Measurements from ENCODE around the gene CXXC5.

Gene CXXC5

DNA sequence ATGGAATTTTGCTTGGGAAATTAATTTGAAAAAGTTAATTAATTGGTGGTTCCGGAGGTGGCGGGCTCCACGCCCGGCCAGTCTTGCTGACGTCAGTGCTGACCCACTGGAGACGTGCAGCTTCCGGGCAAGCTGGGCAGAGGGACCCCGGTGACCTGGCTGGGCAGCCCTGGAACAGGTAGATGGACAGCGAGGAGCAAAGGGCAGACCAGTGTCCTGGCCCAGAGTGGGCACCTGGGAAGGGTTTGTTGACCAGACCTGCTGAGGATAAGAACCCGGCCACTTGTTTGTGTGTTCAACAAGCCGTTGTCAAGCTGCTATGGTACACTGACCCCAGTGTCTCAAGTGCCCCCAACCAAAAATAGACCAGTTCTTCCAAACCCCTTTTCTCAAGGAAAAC lies 17.5 kb downstream of the CXXC5 start:
- H3K36me3 Mint-ChIP-seq (ENCODE audit: insufficient read depth), result peaks cover 6% of the 10 kb centered on the region
- no peaks in the 10 kb centered on the region for H3K9me3 Mint-ChIP-seq
- peaks cover 49% of the 10 kb centered on the region for H3K4me1 Mint-ChIP-seq
- no peaks in the 10 kb centered on the region for H3K27me3 Mint-ChIP-seq
- ATAC-seq (replicated peaks; ENCODE audit: extremely low read depth, poor library complexity, severe bottlenecking), result no peak
- no peak overlapping the region for H3K4me3 Mint-ChIP-seq
- no peak for DNase-seq (ENCODE audit: low spot score in 2 of 2)
- H3K27ac Mint-ChIP-seq (ENCODE audit: low read depth), result no peak overlapping the region

GRCh38 chr5:139666551-139666950 lies 18.4 kb downstream of the CXXC5 start:
- peak overlapping the region; percentile 52 for H3K4me3 Mint-ChIP-seq
- DNase-seq (ENCODE audit: low spot score in 2 of 2) (no peak), ATAC-seq (replicated peaks; ENCODE audit: extremely low read depth, poor library complexity, severe bottlenecking) (no peak)
- H3K9me3 Mint-ChIP-seq, result no peaks in the 10 kb centered on the region
- H3K36me3 Mint-ChIP-seq (ENCODE audit: insufficient read depth), result peaks cover 7% of the 10 kb centered on the region
- no peaks in the 10 kb centered on the region for H3K27me3 Mint-ChIP-seq
- H3K4me1 Mint-ChIP-seq, result peaks cover 50% of the 10 kb centered on the region
- H3K27ac Mint-ChIP-seq (ENCODE audit: low read depth), result peak overlapping the region; percentile 57

DNA sequence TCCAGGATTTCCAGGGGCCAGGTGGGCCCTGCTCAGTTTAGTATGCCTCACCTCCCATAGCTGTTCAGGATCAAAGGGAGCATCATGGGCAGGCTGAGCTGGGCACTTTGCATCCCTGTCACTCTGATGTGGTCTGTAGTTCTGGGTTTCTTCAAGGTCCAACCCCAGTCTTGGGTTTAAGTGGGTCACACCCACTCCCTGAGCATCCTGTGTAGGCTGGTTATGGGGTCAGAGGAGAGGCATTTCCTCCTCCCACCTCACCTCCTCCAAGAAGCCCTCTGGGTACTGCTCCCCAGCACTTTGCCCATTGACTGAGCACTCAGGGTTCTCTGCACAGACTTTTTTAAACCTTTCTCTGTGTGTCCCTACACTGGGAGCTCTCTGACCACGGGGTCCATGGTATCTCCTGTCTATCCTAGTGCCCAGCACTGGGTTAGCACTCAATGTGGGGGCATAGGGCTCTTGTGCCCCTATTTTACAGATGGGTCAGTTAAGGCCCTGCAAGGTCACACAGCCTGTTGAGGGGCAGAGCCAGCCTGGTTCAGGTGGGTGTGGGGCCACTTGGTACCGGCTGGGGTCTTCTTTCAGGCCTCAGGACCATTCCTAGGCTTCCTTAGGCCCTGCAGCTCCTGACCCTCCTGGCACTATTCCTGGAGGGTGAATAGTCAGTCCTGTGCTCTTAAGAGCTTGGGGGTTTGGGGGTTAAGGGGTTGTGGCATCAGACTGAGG lies 19.0 kb downstream of the CXXC5 start:
- DNase-seq (ENCODE audit: low spot score in 2 of 2) (no peak), ATAC-seq (replicated peaks; ENCODE audit: extremely low read depth, poor library complexity, severe bottlenecking) (no peak)
- Mint-ChIP-seq H3K4me1 (peaks cover 52% of the 10 kb centered on the region), H3K4me3 (peak overlapping the region; percentile 80), H3K36me3 (ENCODE audit: insufficient read depth) (peaks cover 7% of the 10 kb centered on the region), H3K27me3 (no peaks in the 10 kb centered on the region), H3K27ac (ENCODE audit: low read depth) (peak overlapping the region; percentile 63), H3K9me3 (no peaks in the 10 kb centered on the region)

DNA sequence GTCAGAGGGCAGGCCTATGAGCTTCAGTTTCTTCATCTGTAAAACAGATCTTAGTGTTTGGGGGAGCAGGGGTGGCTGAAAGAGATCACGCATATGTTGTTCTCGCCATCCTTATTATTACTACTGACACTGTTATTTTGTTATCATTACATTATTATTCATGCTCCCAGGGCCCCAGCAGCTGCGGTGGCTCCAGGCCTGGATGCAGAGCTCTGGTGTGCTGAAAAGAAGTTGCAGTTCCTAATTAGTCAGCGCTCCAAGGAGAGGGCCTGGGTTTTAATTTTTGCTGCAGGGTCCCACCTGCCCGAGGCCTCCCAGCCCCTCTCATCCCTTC lies 19.5 kb downstream of the CXXC5 start:
- H3K27ac Mint-ChIP-seq (ENCODE audit: low read depth), result peak overlapping the region; percentile 63
- no peak for DNase-seq (ENCODE audit: low spot score in 2 of 2)
- no peak for ATAC-seq (replicated peaks; ENCODE audit: extremely low read depth, poor library complexity, severe bottlenecking)
- H3K4me3 Mint-ChIP-seq, result peak overlapping the region; percentile 80
- H3K27me3 Mint-ChIP-seq, result no peaks in the 10 kb centered on the region
- peaks cover 53% of the 10 kb centered on the region for H3K4me1 Mint-ChIP-seq
- H3K9me3 Mint-ChIP-seq, result no peaks in the 10 kb centered on the region
- peaks cover 7% of the 10 kb centered on the region for H3K36me3 Mint-ChIP-seq (ENCODE audit: insufficient read depth)

DNA sequence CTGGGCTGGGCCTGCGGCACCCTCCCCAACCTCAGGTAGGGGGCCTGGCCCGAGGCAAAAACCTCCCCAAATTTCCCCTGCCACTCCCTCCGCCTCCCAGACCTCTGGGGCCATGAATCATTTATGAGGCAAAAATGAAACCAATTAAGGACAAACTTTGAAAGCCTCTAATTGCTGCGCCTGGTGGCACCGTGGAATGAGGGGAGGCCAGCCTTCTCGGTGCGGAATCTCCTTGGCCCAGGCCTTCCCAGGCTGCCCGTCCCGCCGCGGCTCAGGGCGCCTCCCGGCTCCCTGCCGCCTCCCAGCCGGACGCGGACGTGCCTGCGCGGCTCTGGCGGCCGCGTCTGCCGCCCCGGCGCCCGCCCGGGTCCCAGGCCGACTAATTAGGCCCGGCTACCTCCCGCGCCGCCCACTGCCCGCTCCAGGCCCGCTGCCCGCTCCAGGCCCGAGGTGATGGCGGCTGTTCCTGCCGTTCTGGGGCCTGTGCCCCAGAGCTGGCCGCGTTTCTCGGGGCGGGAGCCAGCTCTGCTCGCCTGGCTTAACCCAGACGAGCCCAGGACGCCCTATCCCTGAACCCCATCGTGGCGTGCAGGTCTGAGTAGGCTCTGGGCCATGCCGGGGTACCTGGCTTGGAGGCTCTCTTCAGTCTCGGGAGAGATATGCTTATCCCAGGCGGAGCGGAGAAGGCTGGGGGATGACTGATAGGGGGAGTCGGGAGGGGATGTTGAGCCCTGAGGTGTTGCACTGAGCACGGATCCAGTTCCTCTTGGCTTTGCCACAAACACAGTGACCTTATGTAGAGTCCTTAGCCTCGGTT lies 20.1 kb downstream of the CXXC5 start:
- peak overlapping the region; percentile 63 for H3K27ac Mint-ChIP-seq (ENCODE audit: low read depth)
- H3K9me3 Mint-ChIP-seq, result no peaks in the 10 kb centered on the region
- peak overlapping the region; percentile 80 for H3K4me3 Mint-ChIP-seq
- peaks cover 7% of the 10 kb centered on the region for H3K36me3 Mint-ChIP-seq (ENCODE audit: insufficient read depth)
- ATAC-seq (replicated peaks; ENCODE audit: extremely low read depth, poor library complexity, severe bottlenecking), result peak; percentile 24
- H3K27me3 Mint-ChIP-seq, result no peaks in the 10 kb centered on the region
- no peak for DNase-seq (ENCODE audit: low spot score in 2 of 2)
- H3K4me1 Mint-ChIP-seq, result peaks cover 49% of the 10 kb centered on the region

- Mint-ChIP-seq H3K27ac (ENCODE audit: low read depth) (peak overlapping the region; percentile 63), H3K4me3 (peak overlapping the region; percentile 80), H3K9me3 (no peaks in the 10 kb centered on the region), H3K4me1 (peaks cover 49% of the 10 kb centered on the region), H3K36me3 (ENCODE audit: insufficient read depth) (peaks cover 8% of the 10 kb centered on the region), H3K27me3 (no peaks in the 10 kb centered on the region)
- no peak for ATAC-seq (replicated peaks; ENCODE audit: extremely low read depth, poor library complexity, severe bottlenecking)
- DNase-seq (ENCODE audit: low spot score in 2 of 2), result no peak
Measured at GRCh38 chr5:139668924-139669661, 20.9 kb downstream of the CXXC5 start.

GRCh38 chr5:139669662-139670368 lies 21.7 kb downstream of the CXXC5 start:
- DNase-seq (ENCODE audit: low spot score in 2 of 2), result no peak
- H3K27me3 Mint-ChIP-seq, result no peaks in the 10 kb centered on the region
- no peaks in the 10 kb centered on the region for H3K9me3 Mint-ChIP-seq
- H3K4me1 Mint-ChIP-seq, result peaks cover 51% of the 10 kb centered on the region
- H3K36me3 Mint-ChIP-seq (ENCODE audit: insufficient read depth), result peaks cover 8% of the 10 kb centered on the region
- H3K4me3 Mint-ChIP-seq, result peak overlapping the region; percentile 80
- ATAC-seq (replicated peaks; ENCODE audit: extremely low read depth, poor library complexity, severe bottlenecking), result peak; percentile 44
- peak overlapping the region; percentile 63 for H3K27ac Mint-ChIP-seq (ENCODE audit: low read depth)

GRCh38 chr5:139670369-139671095 lies 22.4 kb downstream of the CXXC5 start:
- ATAC-seq (replicated peaks; ENCODE audit: extremely low read depth, poor library complexity, severe bottlenecking) (peak; percentile 48), DNase-seq (ENCODE audit: low spot score in 2 of 2) (peak in 1 of 2 donors; percentile 29)
- H3K27me3 Mint-ChIP-seq, result no peaks in the 10 kb centered on the region
- H3K9me3 Mint-ChIP-seq, result no peaks in the 10 kb centered on the region
- peaks cover 8% of the 10 kb centered on the region for H3K36me3 Mint-ChIP-seq (ENCODE audit: insufficient read depth)
- peak overlapping the region; percentile 80 for H3K4me3 Mint-ChIP-seq
- H3K27ac Mint-ChIP-seq (ENCODE audit: low read depth), result peak overlapping the region; percentile 63
- peaks cover 54% of the 10 kb centered on the region for H3K4me1 Mint-ChIP-seq

DNA sequence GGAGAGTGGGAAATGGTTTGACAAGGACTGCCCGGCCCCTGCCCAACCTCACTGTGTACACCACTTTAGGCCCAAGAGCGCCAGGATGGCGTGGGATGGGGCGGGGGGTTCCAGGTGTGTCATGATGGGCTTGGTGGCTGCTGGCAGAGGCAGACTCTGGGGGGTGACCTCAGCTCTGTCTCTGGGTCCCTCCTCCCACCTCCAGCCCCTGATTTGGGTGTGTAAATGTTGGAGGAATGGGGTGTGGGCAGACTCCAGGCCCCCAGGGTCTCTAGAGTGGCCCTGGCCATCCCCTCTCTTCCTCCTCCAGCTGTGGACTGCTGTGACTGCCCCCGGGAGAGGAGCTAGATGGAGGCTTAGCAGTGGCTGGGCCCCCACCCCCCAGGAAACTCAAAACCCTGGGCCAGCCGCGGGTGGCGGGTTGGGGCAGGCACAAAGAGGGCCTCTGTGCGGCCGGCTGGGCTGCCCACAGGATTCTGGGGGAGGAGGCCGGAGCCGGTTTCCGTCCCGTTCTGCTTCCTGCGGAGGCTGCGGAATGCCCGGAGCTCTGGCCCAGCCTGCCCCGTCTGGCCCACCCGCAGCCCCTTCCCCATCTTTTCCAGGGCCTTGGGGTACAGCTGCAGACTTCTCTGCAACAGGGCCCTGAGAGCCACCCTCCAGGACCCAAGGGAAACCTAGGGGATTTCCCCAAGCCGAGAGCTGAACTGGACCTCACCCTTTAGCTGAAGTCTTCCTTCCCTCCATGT lies 23.1 kb downstream of the CXXC5 start:
- Mint-ChIP-seq H3K27ac (ENCODE audit: low read depth) (peak overlapping the region; percentile 84), H3K36me3 (ENCODE audit: insufficient read depth) (peaks cover 8% of the 10 kb centered on the region), H3K4me1 (peaks cover 52% of the 10 kb centered on the region), H3K27me3 (no peaks in the 10 kb centered on the region), H3K4me3 (peak overlapping the region; percentile 80), H3K9me3 (no peaks in the 10 kb centered on the region)
- ATAC-seq (replicated peaks; ENCODE audit: extremely low read depth, poor library complexity, severe bottlenecking) (no peak), DNase-seq (ENCODE audit: low spot score in 2 of 2) (no peak)

- ATAC-seq (replicated peaks; ENCODE audit: extremely low read depth, poor library complexity, severe bottlenecking) (no peak), DNase-seq (ENCODE audit: low spot score in 2 of 2) (no peak)
- no peak overlapping the region for H3K4me3 Mint-ChIP-seq
- no peaks in the 10 kb centered on the region for H3K27me3 Mint-ChIP-seq
- peaks cover 34% of the 10 kb centered on the region for H3K4me1 Mint-ChIP-seq
- no peaks in the 10 kb centered on the region for H3K9me3 Mint-ChIP-seq
- no peak overlapping the region for H3K27ac Mint-ChIP-seq (ENCODE audit: low read depth)
- H3K36me3 Mint-ChIP-seq (ENCODE audit: insufficient read depth), result peaks cover 6% of the 10 kb centered on the region
Measured at GRCh38 chr5:139675213-139675612, 27.1 kb downstream of the CXXC5 start.

DNA sequence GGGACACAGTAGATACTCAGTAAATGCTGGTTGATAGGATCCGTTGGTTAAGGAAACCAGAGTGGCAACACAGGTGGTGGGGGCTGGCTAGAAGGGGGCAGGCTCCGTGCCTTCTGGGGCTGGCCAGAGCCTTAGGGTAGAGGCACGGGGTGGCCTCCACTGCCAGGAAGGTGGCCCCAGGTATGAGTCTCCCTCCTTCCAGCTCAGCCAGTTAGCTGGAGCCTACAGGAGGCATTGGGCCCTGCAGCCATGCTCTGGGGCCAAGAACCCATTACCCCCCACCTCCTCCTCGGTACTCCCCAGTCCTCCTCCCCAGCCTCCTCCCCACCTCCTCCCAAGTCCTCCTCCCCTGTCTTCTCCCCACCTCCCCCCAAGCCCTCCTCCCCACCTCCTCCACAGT lies 27.7 kb downstream of the CXXC5 start:
- ATAC-seq (replicated peaks; ENCODE audit: extremely low read depth, poor library complexity, severe bottlenecking), result no peak
- Mint-ChIP-seq H3K36me3 (ENCODE audit: insufficient read depth) (peaks cover 1% of the 10 kb centered on the region), H3K9me3 (no peaks in the 10 kb centered on the region), H3K27me3 (no peaks in the 10 kb centered on the region), H3K4me1 (peaks cover 27% of the 10 kb centered on the region), H3K4me3 (no peak overlapping the region), H3K27ac (ENCODE audit: low read depth) (no peak overlapping the region)
- no peak for DNase-seq (ENCODE audit: low spot score in 2 of 2)

All from central memory CD8-positive, alpha-beta T cell (primary cell).